Measurements from ENCODE around the gene A2ML1. TPM values are rescaled to one million over a fixed set of nuclear protein-coding genes. Genes with fewer than 3 reads are reported as not detected.
"Not testable (repeated sequence)": the region's sequence is repeated elsewhere in the genome, so short reads cannot be mapped to it uniquely, and the experiment has no call there.

Gene A2ML1
- polyA plus RNA-seq, 3 donors, result not detected

GRCh38 chr12:8913702-8914032, 91.2 kb downstream of the A2ML1 start:
- peaks cover 8% of the 10 kb centered on the region for H3K4me1 Mint-ChIP-seq
- peak overlapping the region; percentile 85 for H3K4me2 ChIP-seq (replicated peaks; ENCODE audit: extremely low read depth, low read length, poor library complexity, severe bottlenecking)
- H3K36me3 ChIP-seq (replicated peaks in 1 of 2; ENCODE audit: control insufficient read depth in 1 of 2, insufficient read depth in 2 of 2, low read length in 2 of 2), result no peaks in the 10 kb centered on the region
- H2AFZ ChIP-seq (ENCODE audit: insufficient read depth, low read depth, low read length, poor library complexity, severe bottlenecking), result peak overlapping the region; percentile 85
- intact Hi-C loops (cut with micrococcal nuclease), result no loop called here
- no peak overlapping the region for H3K27ac ChIP-seq (ENCODE audit: low read depth in 1 of 2, low read length in 2 of 2)
- H3K36me3 Mint-ChIP-seq, result no peaks in the 10 kb centered on the region
- 29% methylated on average over 1 of the region's 6 CpGs for WGBS (ENCODE audit: insufficient coverage)
- peak overlapping the region; percentile 95 to 96 for H3K4me3 Mint-ChIP-seq
- H3K79me2 ChIP-seq (ENCODE audit: insufficient read depth, low read length), result no peaks in the 10 kb centered on the region
- DNase-seq, result no peak
- no peaks in the 10 kb centered on the region for H3K9me3 Mint-ChIP-seq
- H3K4me3 ChIP-seq (replicated peaks in 1 of 3; ENCODE audit: low read depth in 2 of 3, low read length in 3 of 3), result peak overlapping the region; percentile 46 to 85 (median 84)
- no peaks in the 10 kb centered on the region for H3K9me3 ChIP-seq (replicated peaks in 1 of 2; ENCODE audit: control insufficient read depth in 1 of 2, insufficient read depth in 1 of 2, low read length in 2 of 2)
- H3K27me3 Mint-ChIP-seq (ENCODE audit: low read depth in 3 of 3), result peaks cover 0 to 2% (median 2%) of the 10 kb centered on the region in 3 donors
- H4K20me1 ChIP-seq (ENCODE audit: insufficient read depth, low read length), result no peaks in the 10 kb centered on the region
- peak overlapping the region in 3 of 7 donors; percentile 77 to 93 (median 85) for H3K27ac Mint-ChIP-seq
- H3K27me3 ChIP-seq (ENCODE audit: control insufficient read depth in 2 of 2, insufficient read depth in 2 of 2, low read length in 2 of 2), result peaks cover 0 to 5% of the 10 kb centered on the region in 2 donors
- peak overlapping the region; percentile 53 for H3K9ac ChIP-seq (ENCODE audit: insufficient read depth, low read length, poor library complexity, severe bottlenecking)
- TF ChIP-seq CTCF (IDR thresholded peaks at IDR 0.05), result no peak
- peaks cover 12 to 19% of the 10 kb centered on the region in 2 donors for H3K4me1 ChIP-seq (ENCODE audit: control insufficient read depth in 1 of 2, insufficient read depth in 2 of 2, low read length in 2 of 2)

- Histone ChIP-seq H3K4me3 (replicated peaks in 1 of 3; ENCODE audit: low read depth in 2 of 3, low read length in 3 of 3) (peak within 1 kb of the TSS; percentile 66 to 85 (median 84)), H3K4me1 (ENCODE audit: control insufficient read depth in 1 of 2, insufficient read depth in 2 of 2, low read length in 2 of 2) (peaks cover 12 to 19% of the 10 kb centered on the region in 2 donors), H2AFZ (ENCODE audit: insufficient read depth, low read depth, low read length, poor library complexity, severe bottlenecking) (peak within 1 kb of the TSS; percentile 86), H3K9ac (ENCODE audit: insufficient read depth, low read length, poor library complexity, severe bottlenecking) (peak within 1 kb of the TSS; percentile 53), H3K4me2 (replicated peaks; ENCODE audit: extremely low read depth, low read length, poor library complexity, severe bottlenecking) (peak within 1 kb of the TSS; percentile 87)
- H3K27ac ChIP-seq (ENCODE audit: low read depth in 1 of 2, low read length in 2 of 2); H3K9me3 ChIP-seq (replicated peaks in 1 of 2; ENCODE audit: control insufficient read depth in 1 of 2, insufficient read depth in 1 of 2, low read length in 2 of 2); H3K79me2 ChIP-seq (ENCODE audit: insufficient read depth, low read length); H3K36me3 ChIP-seq (replicated peaks in 1 of 2; ENCODE audit: control insufficient read depth in 1 of 2, insufficient read depth in 2 of 2, low read length in 2 of 2); H3K9me3 Mint-ChIP-seq; H4K20me1 ChIP-seq (ENCODE audit: insufficient read depth, low read length); H3K27me3 Mint-ChIP-seq (ENCODE audit: low read depth in 3 of 3); H3K36me3 Mint-ChIP-seq; H3K27me3 ChIP-seq (ENCODE audit: control insufficient read depth in 2 of 2, insufficient read depth in 2 of 2, low read length in 2 of 2); H3K4me1 Mint-ChIP-seq; intact Hi-C loops (cut with micrococcal nuclease): not testable (repeated sequence)
- peak; percentile 41 to 66 (median 50) for DNase-seq
- Mint-ChIP-seq H3K27ac (peak within 1 kb of the TSS in 6 of 7 donors; percentile 77 to 93 (median 85)), H3K4me3 (peak within 1 kb of the TSS; percentile 95 to 96)
- 0% methylated on average over 6 of the region's 57 CpGs for WGBS (ENCODE audit: insufficient coverage)
Observed at GRCh38 chr12:8914033-8914715, 91.8 kb downstream of the A2ML1 start, which contains the start of gene PHC1. PHC1 (plus strand) TSS chr12:8914509; CDS start chr12:8917678, 3,169 bp downstream.
